Retinal pigment epithelial cell (primary cell): Measurements from ENCODE around the gene ICE2.

ENCODE experiments used
- DNase-seq: peaks from one replicate; pipeline ENCODE4 v3.0.0-alpha.2; 2010; ENCODE audit warnings: low read depth
- H3K4me3 ChIP-seq: 2 replicates; pipeline ENCODE4 v1.5.1; 2011; ENCODE audit warnings: mild to moderate bottlenecking, low read length, control low read depth, moderate library complexity
- CTCF ChIP-seq: conservative IDR thresholded peaks from 2 replicates; pipeline ENCODE4 v1.5.1; 2011; ENCODE audit warnings: low read depth, low read length, control low read depth, inconsistent platforms

Gene ICE2

GRCh38 chr15:60512937-60513336 lies 34.0 kb upstream of the ICE2 start:
- no peak for DNase-seq
- TF ChIP-seq CTCF, result no peak
- H3K4me3 ChIP-seq, result no peak overlapping the region

GRCh38 chr15:60511351-60512031 lies 32.5 kb upstream of the ICE2 start:
- DNase-seq, result no peak
- H3K4me3 ChIP-seq, result no peak overlapping the region
- TF ChIP-seq CTCF, result no peak

GRCh38 chr15:60510006-60510405 lies 31.1 kb upstream of the ICE2 start:
- no peak for TF ChIP-seq CTCF
- DNase-seq, result no peak
- H3K4me3 ChIP-seq, result no peak overlapping the region

- H3K4me3 ChIP-seq, result no peak overlapping the region
- DNase-seq, result no peak
- TF ChIP-seq CTCF, result no peak
Observed at GRCh38 chr15:60509470-60509869, 30.5 kb upstream of the ICE2 start.

- no peak overlapping the region for H3K4me3 ChIP-seq
- no peak for DNase-seq
- no peak for TF ChIP-seq CTCF
Observed at GRCh38 chr15:60508442-60508841, 29.5 kb upstream of the ICE2 start.

- H3K4me3 ChIP-seq, result no peak overlapping the region
- peak; percentile 29 for DNase-seq
- peak; percentile 96 for TF ChIP-seq CTCF
Observed at GRCh38 chr15:60507596-60508424, 28.9 kb upstream of the ICE2 start.

GRCh38 chr15:60496853-60497252 lies 17.9 kb upstream of the ICE2 start:
- no peak overlapping the region for H3K4me3 ChIP-seq
- TF ChIP-seq CTCF, result no peak
- no peak for DNase-seq
